Mesothelial cell of epicardium (in vitro differentiated cells): Measurements from ENCODE around the gene FCHSD2. TPM values are rescaled to one million over a fixed set of nuclear protein-coding genes. Genes with fewer than 3 reads are reported as not detected.
"Not testable (repeated sequence)": the region's sequence is repeated elsewhere in the genome, so short reads cannot be mapped to it uniquely, and the experiment has no call there.

Experiments used
- DNase-seq, 2 experiments: peaks; one replicate each; pipeline ENCODE4 v3.0.0; 2021; ENCODE audit warnings: low spot score in 2 of 2; ENCODE audit not compliant: unreplicated experiment in 2 of 2
- H3K27ac Mint-ChIP-seq: 2 replicates; pipeline ENCODE4 v1.8.0; 2021; ENCODE audit warnings: mixed read lengths
- H3K27me3 Mint-ChIP-seq: 2 replicates; pipeline ENCODE4 v1.8.0; 2021; ENCODE audit warnings: low read depth, mixed read lengths
- H3K36me3 Mint-ChIP-seq: 2 replicates; pipeline ENCODE4 v1.8.0; 2021; ENCODE audit warnings: mixed read lengths
- H3K4me1 Mint-ChIP-seq: 2 replicates; pipeline ENCODE4 v1.8.0; 2021; ENCODE audit warnings: mixed read lengths
- H3K4me3 Mint-ChIP-seq: 2 replicates; pipeline ENCODE4 v1.8.0; 2021; ENCODE audit warnings: mild to moderate bottlenecking, moderate library complexity, mixed read lengths
- H3K9me3 Mint-ChIP-seq: 2 replicates; pipeline ENCODE4 v1.8.0; 2021; ENCODE audit warnings: mixed read lengths
- total RNA-seq: library from RNA; stranded (reverse); gene quantifications from 3 replicates; pipeline ENCODE4 v1.2.1, GENCODE V29; 2021
- TF ChIP-seq, protein P1 (sequence below): fragments of 200-600 bp; sonication (generic); IDR thresholded peaks from one replicate; pipeline ENCODE4 v1.5.0; 2021; ENCODE audit warnings: antibody characterized with exemption; ENCODE audit not compliant: unreplicated experiment

The FCHSD2 gene
- total RNA-seq, 1 donor from 2014 or later = 33.8 TPM

DNA sequence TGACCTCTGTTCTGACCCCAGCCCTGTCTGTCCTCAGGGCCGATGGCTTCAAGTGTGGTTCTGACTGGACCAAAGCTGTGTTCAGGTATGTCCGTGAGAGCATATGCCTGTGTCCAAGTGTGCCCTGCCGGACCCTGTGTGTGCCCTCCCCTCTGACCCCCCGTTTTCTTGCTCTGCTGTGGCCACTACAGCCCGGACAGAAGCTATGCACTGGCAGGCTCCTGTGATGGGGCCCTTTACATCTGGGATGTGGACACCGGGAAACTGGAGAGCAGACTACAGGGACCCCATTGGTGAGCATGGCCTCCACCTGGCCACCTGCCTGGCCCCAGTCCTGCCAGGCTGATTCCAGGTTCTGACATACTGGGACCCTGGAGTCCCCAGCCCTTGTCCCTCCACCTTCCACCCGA is 313.4 kb downstream of the FCHSD2 start:
- no peak overlapping the region for H3K4me3 Mint-ChIP-seq
- no peak for DNase-seq
- no peaks in the 10 kb centered on the region for H3K9me3 Mint-ChIP-seq
- H3K4me1 Mint-ChIP-seq = peaks cover 11% of the 10 kb centered on the region
- H3K27me3 Mint-ChIP-seq = no peaks in the 10 kb centered on the region
- no peaks in the 10 kb centered on the region for H3K36me3 Mint-ChIP-seq
- no peak overlapping the region for H3K27ac Mint-ChIP-seq
- TF ChIP-seq, protein P1, sequence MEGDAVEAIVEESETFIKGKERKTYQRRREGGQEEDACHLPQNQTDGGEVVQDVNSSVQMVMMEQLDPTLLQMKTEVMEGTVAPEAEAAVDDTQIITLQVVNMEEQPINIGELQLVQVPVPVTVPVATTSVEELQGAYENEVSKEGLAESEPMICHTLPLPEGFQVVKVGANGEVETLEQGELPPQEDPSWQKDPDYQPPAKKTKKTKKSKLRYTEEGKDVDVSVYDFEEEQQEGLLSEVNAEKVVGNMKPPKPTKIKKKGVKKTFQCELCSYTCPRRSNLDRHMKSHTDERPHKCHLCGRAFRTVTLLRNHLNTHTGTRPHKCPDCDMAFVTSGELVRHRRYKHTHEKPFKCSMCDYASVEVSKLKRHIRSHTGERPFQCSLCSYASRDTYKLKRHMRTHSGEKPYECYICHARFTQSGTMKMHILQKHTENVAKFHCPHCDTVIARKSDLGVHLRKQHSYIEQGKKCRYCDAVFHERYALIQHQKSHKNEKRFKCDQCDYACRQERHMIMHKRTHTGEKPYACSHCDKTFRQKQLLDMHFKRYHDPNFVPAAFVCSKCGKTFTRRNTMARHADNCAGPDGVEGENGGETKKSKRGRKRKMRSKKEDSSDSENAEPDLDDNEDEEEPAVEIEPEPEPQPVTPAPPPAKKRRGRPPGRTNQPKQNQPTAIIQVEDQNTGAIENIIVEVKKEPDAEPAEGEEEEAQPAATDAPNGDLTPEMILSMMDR = no peak

- no peak for DNase-seq
- Mint-ChIP-seq H3K27ac (no peak overlapping the region), H3K4me1 (peaks cover 11% of the 10 kb centered on the region), H3K36me3 (no peaks in the 10 kb centered on the region), H3K9me3 (no peaks in the 10 kb centered on the region), H3K4me3 (no peak overlapping the region), H3K27me3 (no peaks in the 10 kb centered on the region)
- TF ChIP-seq, protein P1 = no peak
Measured at GRCh38 chr11:72828081-72828567, 314.0 kb downstream of the FCHSD2 start.

DNA sequence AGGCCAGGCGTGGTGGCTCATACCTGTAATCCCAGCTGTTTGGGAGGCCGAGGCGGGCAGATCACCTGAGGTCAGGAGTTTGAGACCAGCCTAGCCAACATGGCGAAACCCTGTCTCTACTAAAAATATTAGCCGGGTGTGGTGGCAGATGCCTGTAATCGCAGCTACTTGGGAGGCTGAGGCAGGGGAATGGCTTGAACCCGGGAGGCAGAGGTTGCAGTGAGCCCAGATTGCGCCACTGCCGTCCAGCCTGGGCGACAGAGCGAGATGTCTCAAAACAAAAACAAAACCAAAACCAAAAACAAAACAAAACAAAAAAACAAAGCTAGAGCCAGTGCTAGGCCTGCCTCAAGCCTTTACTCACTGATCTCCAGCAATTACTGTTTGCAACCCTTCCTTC is 314.5 kb downstream of the FCHSD2 start:
- H3K27ac Mint-ChIP-seq, DNase-seq, H3K9me3 Mint-ChIP-seq, H3K4me3 Mint-ChIP-seq, H3K36me3 Mint-ChIP-seq, H3K27me3 Mint-ChIP-seq: not testable (repeated sequence)
- H3K4me1 Mint-ChIP-seq = peaks cover 12% of the 10 kb centered on the region

DNA sequence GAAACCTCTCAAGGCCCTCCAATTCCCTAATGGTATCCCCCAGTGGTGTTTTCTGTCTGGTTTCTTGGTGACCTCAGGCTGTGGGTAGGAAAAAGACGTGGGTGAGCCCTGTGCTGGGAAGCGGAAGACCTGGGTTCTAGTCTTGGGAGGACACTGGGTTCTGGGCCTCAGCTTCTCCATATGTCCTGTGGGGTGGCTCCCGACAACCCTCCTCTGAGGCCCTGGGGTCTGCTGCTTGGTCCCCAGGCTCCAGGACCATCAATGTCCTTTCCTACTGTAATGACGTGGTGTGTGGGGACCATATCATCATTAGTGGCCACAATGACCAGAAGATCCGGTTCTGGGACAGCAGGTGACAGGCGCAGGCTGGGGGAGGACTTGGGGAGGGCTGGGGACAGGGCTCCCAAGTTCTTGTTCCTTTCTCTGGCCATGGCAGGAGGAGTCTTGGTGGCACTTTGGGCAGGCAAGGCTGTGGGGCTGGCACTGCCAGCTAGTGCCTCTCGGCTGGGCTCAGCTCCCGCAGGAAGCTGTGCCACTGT is 315.1 kb downstream of the FCHSD2 start:
- no peak overlapping the region for H3K4me3 Mint-ChIP-seq
- no peaks in the 10 kb centered on the region for H3K27me3 Mint-ChIP-seq
- H3K4me1 Mint-ChIP-seq = peaks cover 9% of the 10 kb centered on the region
- no peaks in the 10 kb centered on the region for H3K9me3 Mint-ChIP-seq
- no peaks in the 10 kb centered on the region for H3K36me3 Mint-ChIP-seq
- H3K27ac Mint-ChIP-seq = no peak overlapping the region
- TF ChIP-seq, protein P1 = no peak
- DNase-seq = no peak

DNA sequence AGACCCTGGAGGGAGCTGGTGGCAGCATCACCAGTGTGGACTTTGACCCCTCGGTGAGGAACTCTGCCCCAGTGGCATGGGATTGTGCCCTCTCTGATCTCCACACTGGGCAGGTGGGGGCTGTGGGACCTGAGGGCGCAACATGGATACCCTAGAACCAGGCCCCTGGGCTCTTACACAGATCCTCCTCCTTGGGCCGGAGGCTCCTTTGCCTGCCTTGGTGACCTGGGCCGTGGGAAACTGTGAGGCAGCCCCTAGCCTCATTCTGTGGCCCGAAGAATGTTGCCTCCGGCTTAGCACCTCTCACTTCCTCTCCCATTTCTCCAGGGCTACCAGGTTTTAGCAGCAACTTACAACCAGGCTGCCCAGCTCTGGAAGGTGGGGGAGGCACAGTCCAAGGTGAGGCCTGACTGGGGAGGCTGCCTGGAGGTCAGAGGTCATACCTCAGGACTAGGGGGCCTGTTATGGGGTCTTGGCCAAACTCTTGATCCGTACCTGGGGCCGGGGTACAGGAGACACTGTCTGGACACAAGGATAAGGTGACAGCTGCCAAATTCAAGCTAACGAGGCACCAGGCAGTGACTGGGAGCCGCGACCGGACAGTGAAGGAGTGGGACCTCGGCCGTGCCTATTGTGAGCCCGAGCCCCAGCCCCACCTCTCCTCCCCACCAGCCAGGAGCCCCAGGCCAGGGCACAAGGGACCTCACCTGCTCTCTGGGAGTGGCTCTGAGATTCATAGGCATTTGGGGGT is 315.8 kb downstream of the FCHSD2 start:
- TF ChIP-seq, protein P1 = no peak
- no peak for DNase-seq
- no peak overlapping the region for H3K4me3 Mint-ChIP-seq
- H3K4me1 Mint-ChIP-seq = peaks cover 2% of the 10 kb centered on the region
- no peaks in the 10 kb centered on the region for H3K27me3 Mint-ChIP-seq
- no peaks in the 10 kb centered on the region for H3K36me3 Mint-ChIP-seq
- H3K9me3 Mint-ChIP-seq = no peaks in the 10 kb centered on the region
- H3K27ac Mint-ChIP-seq = no peak overlapping the region

DNA sequence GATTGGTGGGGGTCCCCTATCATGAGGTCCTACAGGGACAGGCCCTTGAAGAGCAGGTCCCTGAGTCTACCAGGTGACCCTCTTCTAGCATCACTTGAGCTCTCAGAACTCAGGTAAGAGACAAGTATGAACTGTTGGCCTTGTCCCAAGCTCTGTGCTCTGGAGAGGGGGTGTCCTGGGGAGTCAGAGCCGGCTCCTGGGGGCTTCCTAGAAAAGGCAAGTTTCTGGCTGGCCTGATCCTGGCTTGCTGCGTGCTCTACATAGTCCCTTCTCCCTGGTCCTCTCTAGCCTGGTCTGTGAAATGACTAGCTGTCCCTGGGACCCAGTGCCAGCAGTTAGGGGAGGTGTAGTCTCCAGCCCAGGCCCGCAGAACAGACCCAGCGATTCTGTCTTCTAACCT is 316.5 kb downstream of the FCHSD2 start:
- no peak for DNase-seq
- Mint-ChIP-seq H3K9me3 (no peaks in the 10 kb centered on the region), H3K27me3 (no peaks in the 10 kb centered on the region), H3K4me1 (peaks cover 8% of the 10 kb centered on the region), H3K36me3 (no peaks in the 10 kb centered on the region), H3K4me3 (no peak overlapping the region), H3K27ac (no peak overlapping the region)
- TF ChIP-seq, protein P1 = no peak
